OCI-LY3 (cell line): ENCODE data around the gene ZYG11A.

Experiments used
- H2AFZ ChIP-seq: fragments of 200-600, 300-600 bp; shearing (Covaris generic); 2 replicates; pipeline ENCODE4 v1.6.0; 2014; ENCODE audit warnings: antibody characterized with exemption, low read depth, low read length
- H3K27ac ChIP-seq: fragments of 200-600, 300-600 bp; sonication (generic); 2 replicates; pipeline ENCODE4 v1.5.1; 2014; ENCODE audit warnings: mild to moderate bottlenecking, low read length, moderate library complexity, mixed read lengths
- H3K27me3 ChIP-seq: fragments of 200-600, 300-600 bp; sonication (generic); 2 replicates; pipeline ENCODE4 v1.6.1; 2014; ENCODE audit warnings: low read depth, low read length, mixed read lengths
- H3K36me3 ChIP-seq: fragments of 200-600, 300-600 bp; sonication (generic); replicated peaks from 2 replicates; pipeline ENCODE3; 2014; ENCODE audit warnings: low read depth, low read length, mixed read lengths
- H3K4me1 ChIP-seq: fragments of 300-600, 200-600 bp; sonication (generic); 2 replicates; pipeline ENCODE4 v1.6.1; 2014; ENCODE audit warnings: low read length, mixed read lengths
- H3K4me2 ChIP-seq: fragments of 200-600, 300-600 bp; sonication (generic); 2 replicates; pipeline ENCODE4 v1.6.1; 2014; ENCODE audit warnings: low read length, mixed read lengths
- H3K4me3 ChIP-seq: fragments of 300-600, 200-600 bp; sonication (generic); 2 replicates; pipeline ENCODE4 v1.5.1; 2014; ENCODE audit warnings: antibody characterized with exemption, mild to moderate bottlenecking, low read length, moderate library complexity
- H3K79me2 ChIP-seq: fragments of 300-600, 200-600 bp; shearing (Covaris generic); 2 replicates; pipeline ENCODE4 v1.6.1; 2014; ENCODE audit warnings: mild to moderate bottlenecking, low read length, mixed read lengths
- H3K9ac ChIP-seq: fragments of 300-600, 200-600 bp; shearing (Covaris generic); 2 replicates; pipeline ENCODE4 v1.6.0; 2014; ENCODE audit warnings: mild to moderate bottlenecking, low read length, moderate library complexity
- H3K9me3 ChIP-seq: fragments of 200-600, 300-600 bp; shearing (Covaris generic); 2 replicates; pipeline ENCODE4 v1.6.1; 2014; ENCODE audit warnings: low read length, mixed read lengths; ENCODE audit not compliant: insufficient read depth
- H4K20me1 ChIP-seq: fragments of 200-600, 300-600 bp; sonication (generic); 2 replicates; pipeline ENCODE4 v1.6.1; 2016; ENCODE audit warnings: low read length, mixed read lengths; ENCODE audit not compliant: insufficient read depth
- CTCF ChIP-seq: fragments of 200-600, 300-600 bp; sonication (generic); IDR thresholded peaks from 2 replicates; pipeline ENCODE4 v1.5.1; 2014; ENCODE audit warnings: antibody characterized with exemption, low read length, low read depth
- EZH2phosphoT487 ChIP-seq: fragments of 200-600 bp; shearing (Covaris generic); IDR thresholded peaks from 2 replicates; pipeline ENCODE4 v1.6.1; 2018; ENCODE audit warnings: antibody characterized with exemption, mixed run types, low read depth

Gene ZYG11A

DNA sequence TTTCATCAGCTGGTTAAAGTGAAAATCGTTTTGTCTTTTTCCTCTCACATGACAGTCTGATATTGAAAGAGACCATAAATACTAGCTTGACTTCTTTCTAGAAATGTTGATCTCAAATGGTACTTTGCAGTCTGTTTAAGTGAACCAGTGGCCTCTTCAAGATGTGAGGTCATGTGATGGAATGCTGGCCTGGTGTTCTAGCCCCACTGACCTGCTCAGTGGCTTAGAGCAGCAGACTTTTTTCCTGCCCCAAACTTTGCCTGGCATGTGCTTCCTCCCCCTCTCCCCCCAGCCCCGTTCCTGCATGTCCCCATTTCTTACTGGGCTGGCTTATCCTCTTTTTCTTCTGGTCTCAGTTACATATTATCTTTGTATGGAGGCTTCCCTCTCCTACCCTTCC, 34.3 kb downstream of the ZYG11A start:
- H3K9ac ChIP-seq: no peak overlapping the region
- H3K79me2 ChIP-seq: no peaks in the 10 kb centered on the region
- H3K27me3 ChIP-seq: no peaks in the 10 kb centered on the region
- no peak for TF ChIP-seq CTCF
- TF ChIP-seq EZH2phosphoT487: no peak
- H3K4me2 ChIP-seq: no peak overlapping the region
- H3K36me3 ChIP-seq: no peaks in the 10 kb centered on the region
- no peaks in the 10 kb centered on the region for H3K9me3 ChIP-seq
- no peak overlapping the region for H2AFZ ChIP-seq
- H3K27ac ChIP-seq: no peak overlapping the region
- H4K20me1 ChIP-seq: no peaks in the 10 kb centered on the region
- H3K4me3 ChIP-seq: no peak overlapping the region
- no peaks in the 10 kb centered on the region for H3K4me1 ChIP-seq

DNA sequence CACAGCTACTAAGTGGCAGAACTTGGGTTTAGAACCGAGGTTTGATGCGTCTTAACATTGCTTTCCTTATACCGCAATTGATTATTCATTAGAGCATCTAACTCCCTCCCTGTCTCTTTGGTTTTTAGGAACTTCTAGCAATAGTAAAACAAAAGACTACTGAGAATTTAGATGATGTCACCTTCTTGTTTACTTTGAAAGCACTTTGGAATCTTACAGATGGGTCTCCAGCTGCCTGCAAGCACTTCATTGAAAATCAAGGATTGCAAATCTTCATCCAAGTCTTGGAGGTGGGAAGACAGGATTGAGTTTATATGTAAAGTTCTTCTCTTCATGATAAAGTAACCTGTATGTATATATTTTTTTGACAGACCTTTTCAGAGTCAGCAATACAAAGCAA, 35.0 kb downstream of the ZYG11A start:
- Histone ChIP-seq H3K4me2 (no peak overlapping the region), H3K9ac (no peak overlapping the region), H3K79me2 (no peaks in the 10 kb centered on the region)

DNA sequence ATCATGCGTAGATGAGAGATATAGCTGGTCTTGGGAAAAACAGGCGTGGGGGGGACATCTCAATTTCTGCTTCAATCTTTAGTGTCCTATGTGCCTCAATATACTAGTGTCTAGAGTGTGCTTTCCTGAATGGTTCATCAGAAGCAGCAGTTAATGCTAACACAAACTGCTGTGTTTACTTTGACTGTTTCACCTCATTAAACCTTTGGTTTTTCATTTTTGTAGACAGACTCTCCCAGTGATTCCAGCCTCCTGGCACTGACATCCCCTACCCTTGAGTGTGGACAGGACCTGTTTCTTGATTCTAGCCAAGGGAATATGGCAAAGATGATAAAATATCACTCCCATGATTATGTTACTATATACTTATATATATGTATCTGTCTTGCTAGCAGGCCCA, 37.6 kb downstream of the ZYG11A start:
- TF ChIP-seq CTCF: no peak
- TF ChIP-seq EZH2phosphoT487: no peak
- Histone ChIP-seq H4K20me1 (no peaks in the 10 kb centered on the region), H3K27ac (no peak overlapping the region), H3K36me3 (no peaks in the 10 kb centered on the region), H3K9ac (no peak overlapping the region), H3K4me2 (no peak overlapping the region), H3K4me1 (no peaks in the 10 kb centered on the region), H3K4me3 (no peak overlapping the region), H3K27me3 (no peaks in the 10 kb centered on the region), H2AFZ (no peak overlapping the region), H3K79me2 (no peaks in the 10 kb centered on the region), H3K9me3 (no peaks in the 10 kb centered on the region)

More for the DNA sequence above, 35.0 kb downstream of the ZYG11A start:
- no peaks in the 10 kb centered on the region for H3K27me3 ChIP-seq
- no peak overlapping the region for H3K27ac ChIP-seq
- no peak overlapping the region for H2AFZ ChIP-seq
- no peak overlapping the region for H3K4me3 ChIP-seq
- no peaks in the 10 kb centered on the region for H4K20me1 ChIP-seq
- no peaks in the 10 kb centered on the region for H3K4me1 ChIP-seq
- no peaks in the 10 kb centered on the region for H3K36me3 ChIP-seq
- no peak for TF ChIP-seq CTCF
- TF ChIP-seq EZH2phosphoT487: no peak
- no peaks in the 10 kb centered on the region for H3K9me3 ChIP-seq

DNA sequence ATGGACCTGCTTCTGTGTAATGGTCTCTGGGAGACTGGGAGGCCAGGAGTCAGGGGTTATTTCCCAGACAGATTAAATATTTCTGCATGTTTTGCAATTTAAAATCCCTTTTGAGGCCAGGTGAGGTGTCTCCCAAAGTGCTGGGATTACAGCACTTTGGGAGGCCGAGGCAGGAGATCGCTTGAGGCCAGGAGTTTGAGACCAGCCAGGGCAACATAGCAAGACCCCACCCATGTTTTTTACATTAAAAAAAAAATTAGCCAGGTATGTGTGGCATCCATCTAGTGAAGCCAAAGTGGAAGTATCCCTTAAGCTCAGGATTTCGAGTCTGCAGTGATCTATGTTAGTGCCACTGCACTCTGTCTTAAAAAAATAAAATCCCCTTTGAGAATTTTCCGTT, 44.9 kb downstream of the ZYG11A start:
- no peak overlapping the region for H2AFZ ChIP-seq
- H3K4me1 ChIP-seq: no peaks in the 10 kb centered on the region
- H3K4me3 ChIP-seq: no peak overlapping the region
- TF ChIP-seq CTCF (no peak), EZH2phosphoT487 (no peak)
- no peak overlapping the region for H3K27ac ChIP-seq
- no peaks in the 10 kb centered on the region for H4K20me1 ChIP-seq
- H3K9me3 ChIP-seq: no peaks in the 10 kb centered on the region
- H3K36me3 ChIP-seq: no peaks in the 10 kb centered on the region
- no peak overlapping the region for H3K4me2 ChIP-seq
- H3K27me3 ChIP-seq: no peaks in the 10 kb centered on the region
- H3K79me2 ChIP-seq: no peaks in the 10 kb centered on the region
- no peak overlapping the region for H3K9ac ChIP-seq
